SK-N-SH (cell line): ENCODE data around the gene FADS1.

ENCODE experiments used
- EZH2phosphoT487 ChIP-seq: fragments of 200-600 bp; sonication (generic); IDR thresholded peaks from 2 replicates; pipeline ENCODE4 v1.6.1; 2017; ENCODE audit warnings: low read depth, mixed run types, mild to moderate bottlenecking, antibody characterized with exemption, moderate library complexity, borderline replicate concordance
- FOXJ3 ChIP-seq: sonication (generic); formaldehyde crosslinking; IDR thresholded peaks from 2 replicates; pipeline ENCODE4 v1.5.1; 2020; ENCODE audit warnings: mild to moderate bottlenecking, missing genetic modification reagents
- NRF1 ChIP-seq: IDR thresholded peaks from 2 replicates; pipeline ENCODE4 v1.6.1; 2012; ENCODE audit warnings: low read depth, mild to moderate bottlenecking, low read length
- SIN3A ChIP-seq: IDR thresholded peaks from 2 replicates; pipeline ENCODE4 v1.6.1; 2012; ENCODE audit warnings: low read depth, mild to moderate bottlenecking, low read length, moderate library complexity, borderline replicate concordance
- TCF12 ChIP-seq: IDR thresholded peaks from 2 replicates; pipeline ENCODE4 v1.4.0; 2012
- TEAD4 ChIP-seq: IDR thresholded peaks from 2 replicates; pipeline ENCODE4 v1.4.0; 2012; ENCODE audit warnings: mild to moderate bottlenecking, borderline replicate concordance; ENCODE audit not compliant: insufficient read depth
- USF2 ChIP-seq: fragments of 150-350 bp; IDR thresholded peaks from 2 replicates; pipeline ENCODE4 v1.6.1; 2017; ENCODE audit warnings: antibody characterized with exemption, low read length, low read depth, borderline replicate concordance
- YY1 ChIP-seq: IDR thresholded peaks from 2 replicates; pipeline ENCODE4 v1.4.0; 2012; ENCODE audit warnings: low read depth, mild to moderate bottlenecking
- TF ChIP-seq, protein P1 (sequence below): fragments of 200-600 bp; sonication (generic); IDR thresholded peaks from 2 replicates; pipeline ENCODE4 v1.6.1; 2017; ENCODE audit warnings: antibody characterized with exemption, mild to moderate bottlenecking, moderate library complexity

- TF ChIP-seq, protein P1, sequence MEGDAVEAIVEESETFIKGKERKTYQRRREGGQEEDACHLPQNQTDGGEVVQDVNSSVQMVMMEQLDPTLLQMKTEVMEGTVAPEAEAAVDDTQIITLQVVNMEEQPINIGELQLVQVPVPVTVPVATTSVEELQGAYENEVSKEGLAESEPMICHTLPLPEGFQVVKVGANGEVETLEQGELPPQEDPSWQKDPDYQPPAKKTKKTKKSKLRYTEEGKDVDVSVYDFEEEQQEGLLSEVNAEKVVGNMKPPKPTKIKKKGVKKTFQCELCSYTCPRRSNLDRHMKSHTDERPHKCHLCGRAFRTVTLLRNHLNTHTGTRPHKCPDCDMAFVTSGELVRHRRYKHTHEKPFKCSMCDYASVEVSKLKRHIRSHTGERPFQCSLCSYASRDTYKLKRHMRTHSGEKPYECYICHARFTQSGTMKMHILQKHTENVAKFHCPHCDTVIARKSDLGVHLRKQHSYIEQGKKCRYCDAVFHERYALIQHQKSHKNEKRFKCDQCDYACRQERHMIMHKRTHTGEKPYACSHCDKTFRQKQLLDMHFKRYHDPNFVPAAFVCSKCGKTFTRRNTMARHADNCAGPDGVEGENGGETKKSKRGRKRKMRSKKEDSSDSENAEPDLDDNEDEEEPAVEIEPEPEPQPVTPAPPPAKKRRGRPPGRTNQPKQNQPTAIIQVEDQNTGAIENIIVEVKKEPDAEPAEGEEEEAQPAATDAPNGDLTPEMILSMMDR = no peak
- TF ChIP-seq TCF12 (no peak), TEAD4 (no peak), SIN3A (no peak), USF2 (no peak), EZH2phosphoT487 (no peak), FOXJ3 (no peak), NRF1 (no peak), YY1 (no peak)
Observed at GRCh38 chr11:61783717-61784505, 32.9 kb downstream of the FADS1 start.
